ENCODE results near the gene RHO. TPM values are rescaled to one million over a fixed set of nuclear protein-coding genes. Genes with fewer than 3 reads are reported as not detected.
"Not testable (repeated sequence)": the region's sequence is repeated elsewhere in the genome, so short reads cannot be mapped to it uniquely, and the experiment has no call there.

RHO gene
- total RNA-seq, 4 donors from 2014 or later, result not detected

GRCh38 chr3:129491794-129492193, 36.6 kb upstream of the RHO start:
- Histone ChIP-seq H3K9me3 (no peaks in the 10 kb centered on the region), H3K27me3 (no peaks in the 10 kb centered on the region), H3K4me3 (no peak overlapping the region), H3K4me1 (peaks cover 24% of the 10 kb centered on the region), H3K36me3 (peaks cover 39% of the 10 kb centered on the region), H3K27ac (no peak overlapping the region)
- WGBS, result 94% methylated on average over 8 of the region's 9 CpGs
- TF ChIP-seq CTCF (IDR thresholded peaks at IDR 0.05) (no peak), POLR2A (IDR thresholded peaks at IDR 0.05) (no peak), EP300 (IDR thresholded peaks at IDR 0.05) (no peak)
- no peak for DNase-seq (ENCODE audit: low spot score in 2 of 2)

GRCh38 chr3:129492691-129493090, 35.7 kb upstream of the RHO start:
- no peaks in the 10 kb centered on the region for H3K9me3 ChIP-seq
- H3K27ac ChIP-seq, result no peak overlapping the region
- H3K4me1 ChIP-seq, result peaks cover 15% of the 10 kb centered on the region
- no peaks in the 10 kb centered on the region for H3K27me3 ChIP-seq
- H3K4me3 ChIP-seq, result no peak overlapping the region
- H3K36me3 ChIP-seq, result peaks cover 44% of the 10 kb centered on the region
- DNase-seq (ENCODE audit: low spot score in 2 of 2), result no peak
- WGBS, result 94% methylated on average over 4 of the region's 4 CpGs
- TF ChIP-seq POLR2A (IDR thresholded peaks at IDR 0.05) (no peak), EP300 (IDR thresholded peaks at IDR 0.05) (no peak), CTCF (IDR thresholded peaks at IDR 0.05) (no peak), POLR2AphosphoS5 (IDR thresholded peaks at IDR 0.05) (no peak)

GRCh38 chr3:129493206-129493605, 35.2 kb upstream of the RHO start:
- H3K27ac ChIP-seq, result no peak overlapping the region
- no peaks in the 10 kb centered on the region for H3K27me3 ChIP-seq
- 97% methylated on average over 4 of the region's 4 CpGs for WGBS
- H3K4me3 ChIP-seq, result no peak overlapping the region
- H3K9me3 ChIP-seq, result no peaks in the 10 kb centered on the region
- no peak for DNase-seq (ENCODE audit: low spot score in 2 of 2)
- H3K4me1 ChIP-seq, result peaks cover 13% of the 10 kb centered on the region
- no peak for TF ChIP-seq POLR2A (IDR thresholded peaks at IDR 0.05)
- no peak for TF ChIP-seq CTCF (IDR thresholded peaks at IDR 0.05)
- no peak for TF ChIP-seq EP300 (IDR thresholded peaks at IDR 0.05)
- no peak for TF ChIP-seq POLR2AphosphoS5 (IDR thresholded peaks at IDR 0.05)
- H3K36me3 ChIP-seq, result peaks cover 44% of the 10 kb centered on the region

GRCh38 chr3:129494499-129494898, 33.9 kb upstream of the RHO start:
- Histone ChIP-seq H3K36me3 (peaks cover 40% of the 10 kb centered on the region), H3K27ac (peak overlapping the region; percentile 29), H3K4me1 (peaks cover 13% of the 10 kb centered on the region)
- not testable (repeated sequence) for H3K27me3 ChIP-seq; DNase-seq (ENCODE audit: low spot score in 2 of 2); H3K4me3 ChIP-seq; H3K9me3 ChIP-seq
- WGBS, result 80% methylated on average over 5 of the region's 5 CpGs

- 82% methylated on average over 9 of the region's 10 CpGs for WGBS
- DNase-seq (ENCODE audit: low spot score in 2 of 2), result not testable (repeated sequence)
These were observed 33.3 kb upstream of the RHO start for GRCh38 chr3:129495006-129495639.

GRCh38 chr3:129497876-129498275, 30.6 kb upstream of the RHO start:
- not testable (repeated sequence) for H3K27ac ChIP-seq; H3K27me3 ChIP-seq; H3K9me3 ChIP-seq; DNase-seq (ENCODE audit: low spot score in 2 of 2); H3K4me1 ChIP-seq; H3K4me3 ChIP-seq
- whole genome bisulfite sequencing, result 75% methylated on average over 2 of the region's 2 CpGs
- peaks cover 47% of the 10 kb centered on the region for H3K36me3 ChIP-seq

More at GRCh38 chr3:129495006-129495639, 33.3 kb upstream of the RHO start:
- Histone ChIP-seq H3K4me1 (peaks cover 11% of the 10 kb centered on the region), H3K27ac (peak overlapping the region; percentile 29), H3K36me3 (peaks cover 43% of the 10 kb centered on the region)
- not testable (repeated sequence) for H3K27me3 ChIP-seq, H3K4me3 ChIP-seq, H3K9me3 ChIP-seq

- H3K9me3 ChIP-seq; H3K4me1 ChIP-seq; DNase-seq (ENCODE audit: low spot score in 2 of 2); H3K27ac ChIP-seq; H3K27me3 ChIP-seq; H3K4me3 ChIP-seq: not testable (repeated sequence)
- WGBS, result 49% methylated on average over 3 of the region's 8 CpGs
- peaks cover 48% of the 10 kb centered on the region for H3K36me3 ChIP-seq
These were observed 29.6 kb upstream of the RHO start for GRCh38 chr3:129498603-129499488.

- WGBS, result 90% methylated on average over 9 of the region's 14 CpGs
- not testable (repeated sequence) for DNase-seq (ENCODE audit: low spot score in 2 of 2); H3K27me3 ChIP-seq; H3K9me3 ChIP-seq; H3K4me3 ChIP-seq; H3K27ac ChIP-seq; H3K4me1 ChIP-seq
- H3K36me3 ChIP-seq, result peaks cover 49% of the 10 kb centered on the region
These were observed 28.7 kb upstream of the RHO start for GRCh38 chr3:129499604-129500333.
